Activated naive CD4-positive, alpha-beta T cell treated with anti-CD3 and anti-CD28 coated beads for 36 hours (primary cell): ENCODE results near the gene NFAT5. TPM values are rescaled to one million over a fixed set of nuclear protein-coding genes. Genes with fewer than 3 reads are reported as not detected.
"Not testable (repeated sequence)": the region's sequence is repeated elsewhere in the genome, so short reads cannot be mapped to it uniquely, and the experiment has no call there.

Experiments used
- CTCF ChIA-PET: fragments of 350-600 bp; sonication (Branson Sonifier 250); formaldehyde crosslinking; loops from one replicate; lab custom pipeline; 2021; ENCODE audit warnings: antibody characterized with exemption; lab: Charles Lee
- DNase-seq: peaks from one replicate; pipeline ENCODE4 v3.0.0-alpha.2; 2020
- H3K27ac Mint-ChIP-seq: one replicate; pipeline ENCODE4 v1.8.0; 2021; ENCODE audit warnings: mild to moderate bottlenecking, mixed read lengths
- H3K27me3 Mint-ChIP-seq: one replicate; pipeline ENCODE4 v1.8.0; 2021; ENCODE audit warnings: low read depth, mixed read lengths
- H3K36me3 Mint-ChIP-seq: one replicate; pipeline ENCODE4 v1.8.0; 2021; ENCODE audit warnings: low read depth, mixed read lengths
- H3K4me1 Mint-ChIP-seq: one replicate; pipeline ENCODE4 v1.8.0; 2021; ENCODE audit warnings: low read depth, mixed read lengths
- H3K4me3 Mint-ChIP-seq: one replicate; pipeline ENCODE4 v1.8.0; 2021; ENCODE audit warnings: mild to moderate bottlenecking, moderate library complexity, mixed read lengths
- H3K9me3 Mint-ChIP-seq: one replicate; pipeline ENCODE4 v1.8.0; 2021; ENCODE audit warnings: mixed read lengths
- intact Hi-C: fragments of 100-400 bp; cut with micrococcal nuclease; formaldehyde crosslinking; loops from one replicate; pipeline ENCODE4 v1.15.1; 2023
- total RNA-seq, 2 experiments: library from RNA; stranded (reverse); gene quantifications; one replicate each; pipeline ENCODE4 v1.2.3, GENCODE V29; 2021

Gene NFAT5
- total RNA-seq, 2 experiments from 2014 or later = 33.0 to 34.0 TPM

GRCh38 chr16:69559164-69559563 is 6.6 kb upstream of the NFAT5 start:
- no peaks in the 10 kb centered on the region for H3K36me3 Mint-ChIP-seq
- no peaks in the 10 kb centered on the region for H3K27me3 Mint-ChIP-seq
- H3K4me1 Mint-ChIP-seq = peaks cover 50% of the 10 kb centered on the region
- H3K4me3 Mint-ChIP-seq = no peak overlapping the region
- DNase-seq = no peak
- CTCF ChIA-PET = no interaction called here
- no peak overlapping the region for H3K27ac Mint-ChIP-seq
- intact Hi-C loops = no loop called here
- H3K9me3 Mint-ChIP-seq = peaks cover 2% of the 10 kb centered on the region

GRCh38 chr16:69561367-69561766 is 4.4 kb upstream of the NFAT5 start:
- H3K27me3 Mint-ChIP-seq, H3K36me3 Mint-ChIP-seq, CTCF ChIA-PET, H3K4me3 Mint-ChIP-seq, DNase-seq, intact Hi-C loops, H3K27ac Mint-ChIP-seq, H3K9me3 Mint-ChIP-seq: not testable (repeated sequence)
- peaks cover 39% of the 10 kb centered on the region for H3K4me1 Mint-ChIP-seq

- Mint-ChIP-seq H3K27ac (no peak overlapping the region), H3K4me3 (no peak overlapping the region), H3K27me3 (no peaks in the 10 kb centered on the region), H3K4me1 (peaks cover 39% of the 10 kb centered on the region), H3K9me3 (peaks cover 2% of the 10 kb centered on the region), H3K36me3 (peaks cover 6% of the 10 kb centered on the region)
- intact Hi-C loops = no loop called here
- CTCF ChIA-PET = no interaction called here
- DNase-seq = no peak
Measured at GRCh38 chr16:69561901-69562300, 3.9 kb upstream of the NFAT5 start.

- no peaks in the 10 kb centered on the region for H3K9me3 Mint-ChIP-seq
Measured at GRCh38 chr16:69562813-69563212, 3.0 kb upstream of the NFAT5 start.

GRCh38 chr16:69563605-69564580 is 1.9 kb upstream of the NFAT5 start:
- Mint-ChIP-seq H3K27ac (peak overlapping the region; percentile 100), H3K4me3 (peak overlapping the region; percentile 92), H3K4me1 (peaks cover 45% of the 10 kb centered on the region), H3K36me3 (peaks cover 18% of the 10 kb centered on the region), H3K27me3 (no peaks in the 10 kb centered on the region), H3K9me3 (no peaks in the 10 kb centered on the region)
- peak; percentile 90 for DNase-seq
- CTCF ChIA-PET = interaction anchor here (0.7 to 2.1 kb wide), 9 partner anchors 9 to 170 kb away, joined by 3 to 12 read pairs (median 4); no protein-coding TSS in a partner anchor
- intact Hi-C loops = loop anchor here (1.0 to 2.0 kb wide), 18 partner anchors 25 to 808 kb away; partner anchors contain the start of genes COG8, CYB5B, NIP7 and NQO1

More at GRCh38 chr16:69562813-69563212, 3.0 kb upstream of the NFAT5 start:
- peaks cover 14% of the 10 kb centered on the region for H3K36me3 Mint-ChIP-seq
- no peak for DNase-seq
- H3K4me1 Mint-ChIP-seq = peaks cover 44% of the 10 kb centered on the region
- no peaks in the 10 kb centered on the region for H3K27me3 Mint-ChIP-seq
- H3K4me3 Mint-ChIP-seq = no peak overlapping the region
- no peak overlapping the region for H3K27ac Mint-ChIP-seq
- intact Hi-C loops = no loop called here
- CTCF ChIA-PET = no interaction called here

- H3K4me3 Mint-ChIP-seq = peak overlapping the region; percentile 92
- DNase-seq = no peak
- no peaks in the 10 kb centered on the region for H3K9me3 Mint-ChIP-seq
- CTCF ChIA-PET = interaction anchor here (0.6 to 2.1 kb wide), 10 partner anchors 10 to 171 kb away, joined by 3 to 12 read pairs (median 4); no protein-coding TSS in a partner anchor
- H3K27ac Mint-ChIP-seq = peak overlapping the region; percentile 100
- peaks cover 25% of the 10 kb centered on the region for H3K36me3 Mint-ChIP-seq
- intact Hi-C loops = loop anchor here (1.0 to 2.0 kb wide), 18 partner anchors 24 to 809 kb away; partner anchors contain the start of genes COG8, CYB5B, NIP7 and NQO1
- H3K4me1 Mint-ChIP-seq = peaks cover 53% of the 10 kb centered on the region
- no peaks in the 10 kb centered on the region for H3K27me3 Mint-ChIP-seq
Measured at GRCh38 chr16:69564845-69565670, 708 bp upstream of the NFAT5 start.

- CTCF ChIA-PET = interaction anchor here (0.5 to 1.0 kb wide), 5 partner anchors 18 to 239 kb away, joined by 3 to 5 read pairs (median 4); no protein-coding TSS in a partner anchor
- no peaks in the 10 kb centered on the region for H3K9me3 Mint-ChIP-seq
- peaks cover 27% of the 10 kb centered on the region for H3K36me3 Mint-ChIP-seq
- intact Hi-C loops = no loop called here
- H3K27ac Mint-ChIP-seq = peak overlapping the region; percentile 99
- H3K27me3 Mint-ChIP-seq = no peaks in the 10 kb centered on the region
- peak overlapping the region; percentile 98 for H3K4me3 Mint-ChIP-seq
- DNase-seq = peak; percentile 52
- H3K4me1 Mint-ChIP-seq = peaks cover 47% of the 10 kb centered on the region
Measured at GRCh38 chr16:69566240-69566980, 644 bp downstream of the NFAT5 start.

GRCh38 chr16:69566981-69567680 is 1.4 kb downstream of the NFAT5 start:
- Mint-ChIP-seq H3K27ac (peak overlapping the region; percentile 99), H3K36me3 (peaks cover 27% of the 10 kb centered on the region), H3K4me3 (peak overlapping the region; percentile 98), H3K9me3 (no peaks in the 10 kb centered on the region), H3K4me1 (peaks cover 44% of the 10 kb centered on the region), H3K27me3 (no peaks in the 10 kb centered on the region)
- peak; percentile 58 for DNase-seq
- intact Hi-C loops = loop anchor here (1.0 kb wide), 1 partner anchor 187 kb away; the partner anchor contains the start of gene NOB1
- CTCF ChIA-PET = interaction anchor here (0.5 to 1.0 kb wide), 7 partner anchors 12 to 239 kb away, joined by 3 to 5 read pairs (median 4); no protein-coding TSS in a partner anchor

GRCh38 chr16:69568676-69569075 is 2.9 kb downstream of the NFAT5 start:
- CTCF ChIA-PET = interaction anchor here (0.5 to 1.2 kb wide), 8 partner anchors 23 to 173 kb away, joined by 3 to 8 read pairs (median 3); no protein-coding TSS in a partner anchor

GRCh38 chr16:69578771-69579170 is 13.0 kb downstream of the NFAT5 start:
- H3K4me1 Mint-ChIP-seq = peaks cover 40% of the 10 kb centered on the region
- H3K4me3 Mint-ChIP-seq, H3K9me3 Mint-ChIP-seq, H3K27me3 Mint-ChIP-seq, H3K36me3 Mint-ChIP-seq, DNase-seq, H3K27ac Mint-ChIP-seq: not testable (repeated sequence)
- intact Hi-C loops = loop anchor here (10.0 kb wide), 1 partner anchor 66 kb away; no protein-coding TSS in a partner anchor
- CTCF ChIA-PET = interaction anchor here (1.1 to 1.5 kb wide), 2 partner anchors 9 to 11 kb away, joined by 3 to 4 read pairs; no protein-coding TSS in a partner anchor

More at GRCh38 chr16:69568676-69569075, 2.9 kb downstream of the NFAT5 start:
- no peak for DNase-seq
- Mint-ChIP-seq H3K36me3 (peaks cover 29% of the 10 kb centered on the region), H3K9me3 (no peaks in the 10 kb centered on the region), H3K27ac (peak overlapping the region; percentile 56), H3K27me3 (no peaks in the 10 kb centered on the region), H3K4me1 (peaks cover 33% of the 10 kb centered on the region), H3K4me3 (no peak overlapping the region)
- intact Hi-C loops = no loop called here
